Raji (cell line): ENCODE results near the gene DKKL1.

Experiments used
- POLR2A ChIP-seq: IDR thresholded peaks from 2 replicates; pipeline ENCODE4 v1.6.1; 2011; ENCODE audit warnings: low read depth, low read length, control low read depth; ENCODE audit not compliant: insufficient read depth

DKKL1 gene

DNA sequence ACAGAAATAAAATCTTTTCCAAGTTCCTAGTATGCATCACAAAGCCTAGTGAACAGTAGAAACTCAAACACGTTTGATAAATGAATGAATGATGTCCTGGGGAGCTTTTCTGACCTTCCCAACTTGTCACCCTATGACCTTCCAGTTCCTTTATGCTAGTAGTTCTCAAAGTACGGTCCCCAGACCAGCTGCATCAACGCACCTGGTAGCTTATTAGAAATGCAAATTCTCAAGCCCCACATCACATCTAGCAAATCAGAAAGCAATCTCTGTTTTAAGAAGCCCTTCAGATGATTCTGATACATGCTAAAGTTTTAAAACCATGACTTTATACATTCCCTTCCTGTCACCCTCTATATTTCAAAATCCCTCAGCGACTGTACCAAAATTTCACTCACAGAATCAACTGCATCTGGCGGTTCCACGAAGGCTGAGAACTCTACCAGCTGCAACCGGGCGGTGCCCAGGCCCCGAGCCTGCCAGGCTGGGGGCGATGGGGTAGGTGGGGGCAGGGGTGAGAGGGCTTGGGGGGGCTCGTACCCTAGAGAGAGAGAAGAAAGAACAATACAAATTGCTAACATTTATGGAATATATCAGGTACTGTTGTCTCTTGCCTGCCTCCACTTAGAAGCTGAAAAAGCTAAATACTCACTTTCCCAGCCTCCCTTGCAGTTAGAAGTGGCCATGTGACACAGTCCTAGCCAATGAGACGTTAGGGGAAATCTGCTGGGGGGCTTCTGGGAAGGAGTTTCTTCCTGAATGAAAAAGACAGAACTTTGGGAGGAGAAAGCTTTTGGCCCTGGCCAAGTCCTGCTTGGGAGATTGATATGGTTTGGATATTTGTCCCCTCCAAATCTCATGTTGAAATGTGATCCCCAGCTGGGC is 15.1 kb upstream of the DKKL1 start:
- no peak for TF ChIP-seq POLR2A

DNA sequence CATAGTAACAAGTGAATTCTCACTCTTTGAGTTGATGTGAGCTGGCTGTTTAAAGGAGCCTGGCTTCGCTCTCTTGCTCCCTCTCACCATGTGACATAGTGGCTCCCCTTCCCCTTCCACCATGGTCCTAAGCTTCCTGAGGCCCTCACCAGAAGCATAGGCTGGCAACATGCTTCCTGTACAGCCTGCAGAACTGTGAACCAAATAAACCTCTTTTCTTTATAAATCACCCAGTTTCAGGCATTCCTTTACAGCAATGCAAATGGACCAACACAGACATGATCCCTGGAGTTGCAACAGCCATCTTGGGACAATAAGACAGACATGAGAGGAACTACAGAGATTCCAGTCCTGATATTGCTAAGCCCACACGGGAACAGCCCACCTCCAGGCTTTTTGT is 14.1 kb upstream of the DKKL1 start:
- no peak for TF ChIP-seq POLR2A

- TF ChIP-seq POLR2A: no peak
Observed at GRCh38 chr19:49355909-49356353, 7.7 kb upstream of the DKKL1 start.

DNA sequence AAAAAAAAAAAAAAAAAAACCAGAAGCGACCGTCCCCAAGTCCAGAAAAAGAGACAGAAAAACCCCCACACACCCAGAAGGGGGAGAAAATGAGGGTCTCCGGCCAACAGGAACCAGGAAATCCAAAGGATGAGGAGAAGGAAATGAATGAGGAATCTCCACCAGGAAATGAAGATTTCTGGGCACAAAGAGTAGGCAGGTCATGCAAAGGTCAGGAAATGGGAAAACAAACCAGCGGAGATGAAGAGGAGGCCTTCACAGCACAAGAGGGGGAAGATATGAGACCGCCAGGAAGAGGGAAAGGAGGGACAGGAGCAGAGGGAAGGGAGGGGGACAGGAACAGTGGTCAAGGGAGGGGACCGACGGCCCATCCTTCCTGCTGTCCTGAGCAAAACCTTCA is 7.3 kb upstream of the DKKL1 start:
- TF ChIP-seq POLR2A: no peak

- TF ChIP-seq POLR2A: no peak
Observed at GRCh38 chr19:49357186-49357585, 6.5 kb upstream of the DKKL1 start.

GRCh38 chr19:49359851-49360820 is 3.5 kb upstream of the DKKL1 start:
- no peak for TF ChIP-seq POLR2A

- TF ChIP-seq POLR2A: no peak
Observed at GRCh38 chr19:49361438-49362047, 2.1 kb upstream of the DKKL1 start.

DNA sequence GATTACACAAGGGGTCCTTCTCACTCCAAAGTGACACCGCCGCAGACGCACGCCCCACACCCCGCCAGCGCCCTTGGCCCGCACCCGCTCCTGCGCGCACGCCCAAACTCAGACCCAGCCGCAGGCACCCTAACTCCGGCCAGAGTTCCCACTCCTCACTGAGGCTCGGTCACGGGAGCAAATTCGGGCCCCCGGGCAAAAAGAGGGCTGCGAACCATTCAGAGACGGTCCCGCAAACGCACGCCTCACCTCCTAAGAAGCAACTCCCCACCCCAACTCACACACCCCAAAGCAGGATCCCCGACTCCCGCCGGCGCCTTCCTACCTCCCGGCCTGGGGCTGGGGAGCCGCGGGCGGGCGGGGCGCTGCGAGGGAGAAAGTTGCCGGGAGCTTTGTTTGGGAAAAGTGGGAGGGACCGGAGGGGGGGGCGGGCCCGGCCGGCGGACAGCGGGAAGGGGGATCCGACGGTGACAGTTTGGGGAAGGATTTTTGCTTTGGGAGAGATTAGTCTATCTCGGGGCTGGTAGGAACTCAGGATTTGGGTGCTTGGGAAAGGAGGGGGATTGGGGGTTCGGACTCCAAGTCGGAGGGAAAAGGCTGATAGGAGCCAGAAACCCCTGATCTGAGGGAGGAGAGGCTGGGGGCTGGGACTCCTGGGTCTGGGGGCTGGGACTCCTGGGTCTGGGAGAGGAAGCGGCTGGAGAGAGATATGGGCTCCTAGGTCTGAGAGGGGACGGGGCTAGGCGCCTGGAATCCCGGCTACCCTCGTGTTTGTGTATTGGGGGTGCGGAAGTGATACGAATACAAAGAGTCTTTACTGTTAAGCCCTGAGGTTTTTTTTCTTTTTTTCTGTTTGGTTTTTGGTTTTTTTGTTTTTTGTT is 1.4 kb upstream of the DKKL1 start, which contains the start of gene TEAD2:
Gene TEAD2 (minus strand): TSS at position 369 of the 881 bp plus-strand sequence. CDS start 2,341 bp downstream, outside the sequence.
- no peak for TF ChIP-seq POLR2A

DNA sequence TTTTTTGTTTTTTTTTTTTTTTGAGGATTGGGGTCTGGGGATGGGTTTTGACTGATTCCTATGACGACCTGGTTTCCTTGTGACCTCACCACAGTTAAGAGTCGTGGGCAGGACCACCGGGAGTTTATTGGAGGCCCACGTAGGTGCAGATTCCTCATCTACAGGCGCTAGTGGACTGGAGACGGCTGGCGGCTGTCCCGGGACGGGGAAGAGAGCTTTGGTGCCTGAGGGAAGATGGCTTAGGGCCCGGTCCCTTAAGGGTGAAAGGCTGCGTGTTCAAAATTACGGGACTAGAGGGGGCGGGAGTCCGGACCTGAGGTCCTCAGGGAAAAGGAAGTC is 779 bp upstream of the DKKL1 start:
- no peak for TF ChIP-seq POLR2A

GRCh38 chr19:49364083-49364737 is 533 bp downstream of the DKKL1 start:
- no peak for TF ChIP-seq POLR2A

DNA sequence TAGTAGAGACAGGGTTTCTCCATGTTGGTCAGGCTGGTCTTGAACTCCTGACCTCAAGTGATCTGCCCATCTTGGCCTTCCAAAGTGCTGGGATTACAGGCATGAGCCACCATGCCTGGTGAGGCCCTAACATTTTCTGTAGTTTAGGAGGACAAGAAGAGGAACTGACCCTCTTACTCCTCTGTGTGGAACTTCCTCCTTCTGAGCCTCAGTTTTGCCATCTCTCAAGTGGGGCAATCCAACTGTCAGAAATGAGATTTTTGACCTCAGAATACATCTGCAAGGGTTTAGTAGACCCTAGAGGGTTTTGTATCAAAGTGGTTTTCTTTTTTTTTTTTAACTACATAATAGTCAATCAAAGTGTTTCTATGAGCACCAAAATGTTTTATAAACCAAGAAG is 2.4 kb downstream of the DKKL1 start:
- TF ChIP-seq POLR2A: no peak

DNA sequence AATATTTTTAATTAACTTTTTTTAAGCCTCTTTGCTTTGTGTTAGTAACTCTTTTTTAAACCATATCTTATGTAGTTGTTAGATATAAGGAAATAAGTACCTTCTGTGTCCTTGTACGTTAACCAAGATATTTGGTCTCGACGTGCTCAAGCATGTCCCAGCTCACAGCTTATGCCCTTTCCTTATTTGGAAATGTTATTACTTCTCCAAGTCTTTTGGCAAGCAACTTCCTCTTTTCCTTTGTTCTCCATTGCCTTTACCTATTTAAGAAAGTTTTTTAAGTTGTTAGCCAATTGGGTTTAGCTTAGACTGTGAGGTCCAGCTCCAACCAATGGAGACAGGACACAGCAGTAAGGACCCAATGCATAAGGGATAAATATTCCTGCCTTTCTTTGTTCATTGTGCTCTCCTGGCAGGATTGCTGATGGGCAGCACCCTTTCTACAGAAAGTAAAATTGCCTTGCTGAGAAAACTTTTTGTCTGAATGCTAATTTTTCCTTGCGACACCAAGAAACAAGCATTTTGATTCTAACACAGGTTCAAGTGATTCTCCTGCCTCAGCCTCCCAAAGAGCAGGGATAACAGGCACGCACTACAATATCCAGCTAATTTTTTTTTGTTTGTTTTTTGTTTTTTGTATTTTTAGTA is 5.2 kb downstream of the DKKL1 start:
- TF ChIP-seq POLR2A: no peak

- TF ChIP-seq POLR2A: no peak
Observed at GRCh38 chr19:49371184-49371583, 7.5 kb downstream of the DKKL1 start.
